Measurements from ENCODE around the gene TPX2. TPM values are rescaled to one million over a fixed set of nuclear protein-coding genes. Genes with fewer than 3 reads are reported as not detected.

The TPX2 gene, protein sequence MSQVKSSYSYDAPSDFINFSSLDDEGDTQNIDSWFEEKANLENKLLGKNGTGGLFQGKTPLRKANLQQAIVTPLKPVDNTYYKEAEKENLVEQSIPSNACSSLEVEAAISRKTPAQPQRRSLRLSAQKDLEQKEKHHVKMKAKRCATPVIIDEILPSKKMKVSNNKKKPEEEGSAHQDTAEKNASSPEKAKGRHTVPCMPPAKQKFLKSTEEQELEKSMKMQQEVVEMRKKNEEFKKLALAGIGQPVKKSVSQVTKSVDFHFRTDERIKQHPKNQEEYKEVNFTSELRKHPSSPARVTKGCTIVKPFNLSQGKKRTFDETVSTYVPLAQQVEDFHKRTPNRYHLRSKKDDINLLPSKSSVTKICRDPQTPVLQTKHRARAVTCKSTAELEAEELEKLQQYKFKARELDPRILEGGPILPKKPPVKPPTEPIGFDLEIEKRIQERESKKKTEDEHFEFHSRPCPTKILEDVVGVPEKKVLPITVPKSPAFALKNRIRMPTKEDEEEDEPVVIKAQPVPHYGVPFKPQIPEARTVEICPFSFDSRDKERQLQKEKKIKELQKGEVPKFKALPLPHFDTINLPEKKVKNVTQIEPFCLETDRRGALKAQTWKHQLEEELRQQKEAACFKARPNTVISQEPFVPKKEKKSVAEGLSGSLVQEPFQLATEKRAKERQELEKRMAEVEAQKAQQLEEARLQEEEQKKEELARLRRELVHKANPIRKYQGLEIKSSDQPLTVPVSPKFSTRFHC
- 3.1 and 123 TPM in 2 replicates for total RNA-seq

DNA sequence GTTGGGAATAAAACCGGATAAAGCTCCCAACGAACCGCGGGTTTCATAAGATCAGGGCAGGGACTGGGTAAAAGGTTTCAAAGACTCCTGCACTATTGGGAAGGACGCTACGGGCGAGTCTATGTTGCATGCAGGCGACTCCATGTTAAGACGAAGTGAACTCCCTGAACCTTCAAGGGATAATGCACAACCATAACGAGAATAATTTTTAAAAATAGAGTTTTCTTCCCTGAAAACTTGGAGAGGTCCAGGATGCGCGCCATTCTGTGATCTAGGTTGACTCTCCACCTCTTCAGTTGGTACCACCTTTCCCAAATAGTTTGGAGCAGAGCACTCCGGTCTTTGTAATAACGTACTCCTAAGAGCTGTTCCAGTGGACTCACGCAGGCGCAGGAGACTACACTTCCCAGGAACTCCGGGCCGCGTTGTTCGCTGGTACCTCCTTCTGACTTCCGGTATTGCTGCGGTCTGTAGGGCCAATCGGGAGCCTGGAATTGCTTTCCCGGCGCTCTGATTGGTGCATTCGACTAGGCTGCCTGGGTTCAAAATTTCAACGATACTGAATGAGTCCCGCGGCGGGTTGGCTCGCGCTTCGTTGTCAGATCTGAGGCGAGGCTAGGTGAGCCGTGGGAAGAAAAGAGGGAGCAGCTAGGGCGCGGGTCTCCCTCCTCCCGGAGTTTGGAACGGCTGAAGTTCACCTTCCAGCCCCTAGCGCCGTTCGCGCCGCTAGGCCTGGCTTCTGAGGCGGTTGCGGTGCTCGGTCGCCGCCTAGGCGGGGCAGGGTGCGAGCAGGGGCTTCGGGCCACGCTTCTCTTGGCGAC, at the start of gene TPX2:
Gene TPX2 (plus strand): TSS at position 562 of the 821 bp plus-strand sequence. CDS start 18,187 bp downstream, outside the sequence.

DNA sequence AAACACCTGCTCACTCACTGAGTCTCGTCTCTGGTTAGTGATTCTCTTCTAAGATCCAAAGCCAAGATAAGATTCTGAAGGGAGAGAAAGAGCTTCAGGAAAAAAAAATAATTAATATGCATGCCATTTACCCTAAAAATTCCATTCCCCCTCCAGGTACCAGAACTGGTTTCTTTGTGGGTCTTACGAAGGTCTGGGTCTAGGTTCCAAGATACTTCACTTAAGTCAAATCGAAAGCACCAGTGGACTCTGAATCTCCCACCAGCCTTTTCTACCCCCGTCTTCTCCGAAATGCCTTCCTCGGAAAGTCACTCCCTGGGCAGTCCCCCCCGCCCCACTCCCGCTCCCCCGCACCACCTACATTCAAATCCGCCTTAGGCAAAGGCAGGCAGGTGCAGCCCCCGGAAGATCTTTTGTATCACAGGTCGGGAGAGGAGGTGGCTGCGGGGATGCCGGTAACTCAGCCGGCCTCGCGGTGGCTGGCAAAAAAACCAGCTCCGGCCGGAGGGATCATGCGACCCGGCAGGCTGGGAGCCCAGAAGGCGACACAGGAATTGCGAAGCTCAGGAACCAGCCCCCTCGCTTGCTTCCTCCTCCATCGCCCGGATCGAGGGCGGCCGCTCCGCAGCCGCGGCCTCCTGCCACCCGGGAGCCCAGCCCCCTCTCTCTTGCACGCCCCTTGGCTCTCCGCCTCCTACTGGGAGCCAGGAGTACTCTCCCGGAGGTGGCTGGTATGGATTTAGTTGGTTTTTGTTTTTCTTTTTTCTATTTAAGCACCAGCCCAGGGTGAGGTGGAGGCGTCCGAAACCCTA, 16.6 kb upstream of the TPX2 start, which contains the start of gene BCL2L1:
Gene BCL2L1 (minus strand): TSS at position 612 of the 812 bp plus-strand sequence. CDS start 650 bp downstream, outside the sequence.

DNA sequence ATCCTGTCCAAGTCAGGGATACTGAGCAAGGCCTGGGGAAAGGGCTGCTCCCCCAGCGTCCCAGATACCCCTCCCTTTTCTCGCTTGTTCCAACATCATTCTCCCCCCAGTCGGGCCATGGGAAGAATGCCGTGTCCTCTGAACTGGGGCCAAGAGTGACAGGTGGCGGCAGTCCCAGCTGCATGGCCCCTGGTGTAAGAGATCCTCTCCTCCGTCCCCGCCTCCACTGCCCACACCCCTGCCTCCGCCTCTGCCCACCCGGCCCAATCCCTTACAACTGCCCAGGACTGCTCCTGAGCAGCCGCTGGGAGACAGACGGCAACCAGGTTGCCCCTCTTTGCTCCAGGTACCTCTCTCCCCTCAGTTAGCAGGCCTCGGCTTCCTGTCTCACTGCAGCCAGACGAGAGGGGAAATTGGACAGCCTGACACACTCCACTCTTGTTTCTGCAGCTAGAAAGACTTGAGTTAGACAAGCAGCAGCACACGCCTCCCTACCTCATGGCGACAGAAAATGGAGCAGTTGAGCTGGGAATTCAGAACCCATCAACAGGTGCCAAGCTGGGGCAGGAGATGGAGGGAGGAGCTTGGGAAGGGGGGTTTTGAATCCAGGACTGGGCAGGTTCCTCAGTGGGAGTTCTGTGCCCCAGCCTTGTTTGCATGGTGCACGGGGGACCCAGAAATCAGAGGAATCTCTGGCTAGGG, 80.1 kb downstream of the TPX2 start, which contains the start of gene MYLK2:
Gene MYLK2 (plus strand): TSS at position 274 of the 702 bp plus-strand sequence. CDS start 225 bp downstream, at position 499.

GRCh38 chr20:31845300-31845863, 106.3 kb downstream of the TPX2 start, which contains the start of gene FOXS1:
Gene FOXS1 (minus strand): TSS chr20:31845604. CDS start chr20:31845542, 62 bp downstream.

Small RNA genes lying within 50 kb of the gene (small RNA-seq; reads per million reads assigned to genes)
- not detected for gene AL160175.1 (ENCODE audit: low replicate concordance)

Other genes with a start within 250 kb of the TPX2 start
- 132 and 202 TPM in 2 replicates for gene HM13, start 224.8 kb upstream of the TPX2 start, total RNA-seq
- gene ID1, start 134.0 kb upstream of the TPX2 start, total RNA-seq = 31.3 and 47.0 TPM in 2 replicates
- not detected in 2 replicates for gene COX4I2, start 101.4 kb upstream of the TPX2 start, total RNA-seq
- gene BCL2L1, start 16.4 kb upstream of the TPX2 start, total RNA-seq = 111 and 148 TPM in 2 replicates
- gene MYLK2, start 80.1 kb downstream of the TPX2 start, total RNA-seq = 0.57 TPM in 1 of 2 replicates, not detected in the other
- gene FOXS1, start 106.3 kb downstream of the TPX2 start, total RNA-seq = 0.22 and 2.0 TPM in 2 replicates
- under 0.01 TPM in 1 of 2 replicates, not detected in the other for gene DUSP15, start 131.2 kb downstream of the TPX2 start, total RNA-seq
- gene TTLL9, start 131.3 kb downstream of the TPX2 start, total RNA-seq = 0.14 TPM in 1 of 2 replicates, not detected in the other
- gene PDRG1, start 212.8 kb downstream of the TPX2 start, total RNA-seq = 2.6 and 4.6 TPM in 2 replicates
- not detected in 2 replicates for gene XKR7, start 228.9 kb downstream of the TPX2 start, total RNA-seq

Data from placental pericyte (primary cell).